HG02798 (cell line): ENCODE results near the gene CMTR1.

Experiments used
- ATAC-seq: cut with Tn5 transposase; IDR thresholded peaks from one replicate; pipeline ENCODE4 v1.9.1; 2021; ENCODE audit warnings: mild to moderate bottlenecking; ENCODE audit not compliant: unreplicated experiment, poor library complexity

The CMTR1 gene

DNA sequence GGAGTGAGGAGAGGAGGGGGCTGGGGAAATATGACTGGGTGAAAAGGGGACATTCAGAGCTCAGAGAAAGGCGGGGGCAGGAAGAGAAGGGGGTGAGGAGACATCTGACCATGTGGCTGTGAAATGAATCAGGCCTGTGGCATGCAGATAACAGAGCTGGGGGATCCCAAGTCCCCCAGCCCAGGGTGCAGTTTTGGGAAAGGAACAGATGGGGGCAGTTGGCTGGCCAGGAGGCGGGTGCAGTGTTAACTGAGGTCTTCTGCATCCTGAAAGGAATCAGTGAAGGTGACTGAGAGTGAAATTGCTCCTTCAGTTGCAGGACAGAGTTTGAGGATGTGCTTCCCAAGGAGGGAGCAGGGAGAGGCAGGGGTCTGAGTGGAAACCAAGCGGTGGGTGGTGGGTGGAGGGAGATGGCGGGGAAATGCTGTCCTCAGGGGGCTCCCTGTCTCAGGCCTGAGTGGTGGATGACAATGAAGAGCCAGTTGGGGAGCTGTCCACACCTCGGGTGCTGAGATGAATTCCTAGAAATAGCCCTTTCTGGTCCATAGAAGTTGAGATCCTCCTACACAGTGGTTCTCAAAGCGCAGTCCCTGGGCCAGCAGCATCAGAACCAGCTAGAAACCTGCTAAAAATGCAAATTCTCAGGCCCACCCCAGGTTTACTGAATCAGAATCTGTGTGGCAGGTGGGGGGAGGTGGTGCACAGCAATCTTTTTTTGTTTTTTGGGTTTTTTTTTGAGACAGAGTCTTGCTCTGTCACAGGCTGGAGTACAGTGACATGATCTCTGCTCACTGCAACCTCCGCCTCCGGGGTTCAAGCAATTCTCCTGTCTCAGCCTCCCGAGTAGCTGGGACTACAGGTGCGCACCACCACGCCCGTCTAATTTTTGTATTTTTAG lies 92.7 kb downstream of the CMTR1 start:
- no peak for ATAC-seq

DNA sequence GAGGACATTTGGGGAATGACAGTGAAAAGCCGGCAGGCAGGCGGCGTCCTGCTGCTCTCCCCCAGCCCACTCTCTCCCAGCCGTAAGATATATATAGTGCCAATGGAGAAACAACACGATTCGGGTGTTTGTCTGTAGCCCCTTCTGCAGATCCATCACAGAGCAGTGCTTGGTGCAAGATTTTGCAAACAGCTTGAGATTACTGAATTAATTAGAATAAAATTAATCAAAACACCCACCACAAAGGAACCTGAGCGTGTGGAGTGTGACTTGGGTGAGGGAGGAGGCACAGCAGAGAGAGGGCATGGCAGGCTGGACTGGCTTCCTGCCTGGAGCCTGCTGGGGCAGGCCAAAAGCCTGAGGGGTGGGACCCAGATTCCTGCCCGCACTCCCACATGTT lies 95.5 kb downstream of the CMTR1 start:
- ATAC-seq: no peak

DNA sequence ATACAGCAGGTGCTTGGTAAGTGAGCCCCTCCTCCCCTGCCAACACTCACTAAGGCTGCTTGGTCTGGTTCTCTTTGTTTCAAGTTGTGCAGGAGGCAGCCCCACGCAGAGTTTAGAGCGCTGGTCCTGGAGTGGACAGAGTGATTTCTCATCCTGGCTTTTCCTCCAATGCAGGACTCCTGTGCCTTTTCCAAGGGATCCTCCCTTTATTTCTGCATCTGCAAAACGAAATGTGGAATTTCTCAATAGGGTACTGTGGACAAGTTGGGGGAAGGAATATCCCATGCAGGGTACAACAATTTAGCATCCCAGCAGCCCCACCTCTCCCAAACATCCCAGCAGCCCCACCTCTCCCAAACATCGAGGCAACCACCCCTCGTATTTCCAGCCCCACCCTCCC lies 97.3 kb downstream of the CMTR1 start:
- ATAC-seq: no peak

DNA sequence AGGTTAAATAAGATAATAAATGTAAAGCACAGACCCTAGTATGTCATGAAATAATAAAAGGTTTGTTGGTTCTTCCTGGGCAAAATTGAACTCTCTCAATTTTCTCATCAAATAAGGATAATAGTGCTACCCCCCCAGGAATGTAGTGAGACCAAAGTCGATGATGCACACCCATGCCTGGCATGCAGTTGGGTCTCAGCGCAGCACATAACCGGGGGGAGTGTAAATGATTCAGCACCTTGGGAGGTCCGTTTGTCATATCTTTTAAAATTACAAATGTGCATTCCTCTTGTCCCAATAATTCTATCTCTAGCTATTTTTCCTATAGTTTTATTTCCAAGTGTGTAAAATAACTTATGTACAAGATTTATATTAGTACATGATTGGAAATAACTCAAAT lies 98.0 kb downstream of the CMTR1 start:
- no peak for ATAC-seq
